GM18907 (cell line): ENCODE data around the gene UGP2.
A peak's percentile ranks its signal among the peaks of the same experiment; 100 is the strongest.
"Not testable (repeated sequence)": the region's sequence is repeated elsewhere in the genome, so short reads cannot be mapped to it uniquely, and the experiment has no call there.

Experiments used
- ATAC-seq: cut with Tn5 transposase; IDR thresholded peaks from one replicate; pipeline ENCODE4 v1.9.1; 2021; ENCODE audit warnings: mild to moderate bottlenecking, moderate library complexity; ENCODE audit not compliant: unreplicated experiment

UGP2 gene

DNA sequence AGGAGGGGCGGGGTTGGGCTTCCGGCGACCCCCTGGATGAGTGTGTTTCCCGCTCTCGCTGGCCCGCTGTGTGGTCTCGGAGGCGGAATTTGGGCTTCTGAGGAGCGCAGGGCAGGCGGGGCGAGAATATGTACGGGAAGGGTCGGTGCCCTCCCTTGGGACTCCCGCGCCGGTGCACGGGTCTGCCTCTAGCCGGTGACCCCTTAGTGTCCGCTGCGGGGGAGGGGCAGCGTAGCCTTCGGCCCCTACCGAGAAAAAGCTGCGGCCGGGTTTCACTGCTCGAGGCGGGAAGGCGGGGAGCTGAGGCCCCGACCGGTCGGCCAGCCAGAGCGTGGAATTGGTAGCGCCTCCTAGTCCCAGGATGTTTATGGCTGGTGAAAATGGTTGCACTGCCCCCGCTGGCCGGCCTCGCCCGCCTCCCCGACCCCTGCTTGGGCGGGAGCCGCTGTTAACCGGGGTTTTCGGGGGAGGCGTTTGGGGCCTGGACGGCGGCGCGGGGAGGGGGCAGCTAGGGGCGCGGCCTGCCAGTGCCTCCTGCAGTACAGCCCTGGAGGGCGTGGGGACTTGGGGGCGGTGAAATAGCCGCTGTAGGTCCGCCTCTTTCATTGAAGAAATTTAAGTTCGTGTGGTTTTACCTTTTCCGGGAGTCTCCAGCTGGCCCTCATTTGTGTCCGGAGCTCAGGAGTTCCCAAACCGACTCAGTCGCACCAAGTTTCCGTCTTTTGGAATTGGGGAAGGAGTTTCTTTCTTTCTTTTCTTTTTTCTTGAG is at the start of gene UGP2:
UGP2 (plus strand) TSS at position 643 of the 769 bp plus-strand sequence. CDS start 290 bp downstream, outside the sequence.
- peak; percentile 74 for ATAC-seq

DNA sequence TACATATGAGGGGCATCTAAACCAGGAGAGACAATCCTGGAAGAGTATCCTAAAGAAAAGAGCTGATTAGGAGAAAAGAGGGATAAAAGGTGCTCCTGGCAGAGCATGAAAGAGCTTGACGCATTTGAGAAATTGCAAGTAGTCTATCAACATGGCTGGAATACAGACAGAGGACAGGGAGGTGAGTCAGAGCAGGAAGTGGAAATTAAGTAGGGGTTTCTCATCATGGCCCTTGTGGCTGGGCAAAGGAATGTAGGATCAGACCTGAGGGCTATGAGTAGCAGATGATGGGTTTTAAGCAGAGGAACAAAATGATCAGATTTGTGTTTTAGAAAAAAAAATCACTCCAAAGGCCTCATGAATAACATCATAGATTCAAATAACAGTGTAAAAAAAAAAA is 49.2 kb upstream of the UGP2 start:
- ATAC-seq = no peak

DNA sequence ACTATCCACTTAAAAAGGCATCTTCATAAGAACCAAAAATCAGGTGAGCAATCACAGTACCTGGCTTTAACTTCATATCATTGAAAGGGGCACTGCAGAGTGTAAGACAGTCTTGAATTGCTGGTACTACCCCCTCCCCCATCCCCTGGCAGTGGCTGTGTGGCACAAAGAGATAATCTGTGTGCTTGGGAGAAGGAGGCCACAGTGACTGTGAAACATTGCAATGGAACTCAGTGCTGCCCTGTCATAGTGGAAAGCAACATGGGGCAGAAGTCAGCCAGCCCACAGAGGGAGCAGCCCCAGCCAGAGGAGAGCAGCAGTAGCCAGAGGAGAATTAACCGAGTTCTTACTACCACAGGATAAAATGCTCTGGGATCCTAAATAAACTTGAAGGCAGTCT is 45.3 kb upstream of the UGP2 start:
- ATAC-seq = no peak

- ATAC-seq = no peak
These were observed 44.9 kb upstream of the UGP2 start for GRCh38 chr2:63796796-63797195.

DNA sequence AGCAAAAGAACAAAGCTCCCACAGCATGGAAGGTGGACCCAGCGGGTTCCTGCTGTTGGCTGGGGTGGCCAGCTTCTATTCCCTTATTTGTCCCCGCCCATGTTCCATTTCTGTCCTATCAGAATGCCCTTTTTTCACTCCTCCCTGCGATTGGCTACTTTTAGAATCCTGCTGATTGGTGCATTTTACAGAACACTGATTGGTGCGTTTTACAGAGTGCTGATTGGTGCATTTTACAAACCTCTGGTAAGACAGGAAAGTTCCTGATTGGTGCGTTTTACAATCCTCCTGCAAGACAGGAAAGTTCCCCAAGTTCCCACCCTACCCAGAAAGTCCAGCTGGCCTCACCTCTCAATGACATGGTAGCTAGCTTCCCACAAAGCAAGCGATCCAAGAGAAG is 40.2 kb upstream of the UGP2 start:
- no peak for ATAC-seq

GRCh38 chr2:63805412-63805811 is 36.3 kb upstream of the UGP2 start:
- no peak for ATAC-seq

GRCh38 chr2:63808036-63808435 is 33.7 kb upstream of the UGP2 start:
- not testable (repeated sequence) for ATAC-seq

GRCh38 chr2:63808911-63809310 is 32.8 kb upstream of the UGP2 start:
- not testable (repeated sequence) for ATAC-seq

GRCh38 chr2:63811063-63811462 is 30.6 kb upstream of the UGP2 start:
- no peak for ATAC-seq

- ATAC-seq = not testable (repeated sequence)
These were observed 29.8 kb upstream of the UGP2 start for GRCh38 chr2:63811870-63812269.

GRCh38 chr2:63814114-63814513 is 27.6 kb upstream of the UGP2 start:
- ATAC-seq = no peak

DNA sequence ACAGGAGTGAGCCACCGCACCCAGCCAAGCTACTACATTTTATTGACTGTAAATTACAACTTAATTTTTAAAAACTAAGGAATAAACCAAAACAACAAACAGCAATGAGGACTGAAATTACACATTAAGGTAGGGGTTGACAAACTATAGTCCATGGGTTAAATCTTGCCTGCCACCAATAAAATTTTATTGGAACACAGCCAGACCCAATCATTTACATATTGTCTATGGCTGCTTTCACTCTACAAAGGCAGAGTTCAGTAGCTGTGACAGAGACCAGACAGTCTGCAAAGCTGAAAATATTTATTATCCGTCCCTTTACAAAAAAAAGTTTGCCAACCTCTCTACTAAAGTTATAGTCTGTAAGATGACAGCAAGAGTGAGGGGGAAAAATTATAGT is 24.3 kb upstream of the UGP2 start:
- no peak for ATAC-seq

DNA sequence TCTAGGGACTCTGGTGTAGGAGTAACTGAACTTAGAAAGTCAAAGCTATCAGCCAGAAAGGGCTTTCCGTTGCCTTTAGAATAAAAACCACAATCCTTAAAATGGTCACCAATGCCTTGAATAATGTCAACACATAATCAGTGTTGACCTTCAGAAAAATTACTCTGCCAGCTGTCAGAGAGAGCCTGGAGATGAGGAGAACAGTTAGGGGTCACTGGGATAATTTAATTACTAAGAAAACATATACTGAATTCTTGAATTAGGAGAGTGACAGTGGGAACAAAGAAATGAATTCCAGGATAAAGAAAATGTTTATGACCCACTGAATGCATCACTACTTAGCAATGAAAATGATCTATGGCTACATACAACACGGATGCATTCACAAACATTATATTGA is 23.4 kb upstream of the UGP2 start:
- ATAC-seq = no peak

- no peak for ATAC-seq
These were observed 22.4 kb upstream of the UGP2 start for GRCh38 chr2:63819256-63819655.

DNA sequence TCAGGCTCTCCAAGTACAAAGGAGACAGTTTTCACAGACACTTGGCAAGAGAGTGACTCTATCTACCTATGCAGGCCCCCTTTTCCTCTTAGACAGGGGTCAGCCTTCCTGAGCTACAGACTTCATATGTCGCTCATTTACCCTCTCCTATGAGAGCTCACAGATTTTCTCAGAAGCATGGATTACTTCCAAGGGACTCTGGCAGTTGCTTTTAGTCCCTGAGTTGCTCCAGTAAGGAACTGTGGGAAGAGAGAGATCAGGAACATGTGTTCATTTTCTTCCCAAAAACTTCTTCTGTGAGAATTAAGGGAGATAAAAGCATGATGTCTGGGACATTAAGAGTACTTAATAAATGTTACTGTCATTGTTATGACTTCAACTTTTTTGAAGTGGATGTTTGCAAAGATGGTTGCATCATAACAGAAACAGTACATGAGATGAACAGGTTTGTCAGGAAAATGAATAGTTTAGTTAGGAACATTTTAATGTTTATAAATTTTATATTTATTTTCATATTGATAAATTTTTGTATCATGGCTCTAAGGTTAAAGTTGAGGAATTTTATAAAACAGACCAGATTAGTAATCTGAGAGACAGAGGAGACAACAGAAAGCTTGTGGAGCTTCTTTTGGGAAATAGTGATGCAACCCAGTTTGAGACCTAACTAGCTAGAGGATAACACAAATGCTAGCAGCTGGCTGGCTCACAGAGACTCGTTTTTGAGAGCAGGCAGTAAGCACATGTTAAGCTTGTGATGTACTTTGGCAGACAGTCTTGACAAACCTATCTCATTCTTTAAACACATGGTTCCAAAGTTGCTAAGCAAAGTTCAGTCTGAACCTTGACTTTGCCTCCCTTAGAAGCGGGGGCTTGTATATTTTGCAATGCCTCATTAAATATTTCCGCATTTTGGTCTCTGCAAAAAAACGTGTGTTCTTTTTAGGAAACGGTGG is 21.7 kb upstream of the UGP2 start:
- no peak for ATAC-seq

GRCh38 chr2:63820969-63821368 is 20.7 kb upstream of the UGP2 start:
- no peak for ATAC-seq

DNA sequence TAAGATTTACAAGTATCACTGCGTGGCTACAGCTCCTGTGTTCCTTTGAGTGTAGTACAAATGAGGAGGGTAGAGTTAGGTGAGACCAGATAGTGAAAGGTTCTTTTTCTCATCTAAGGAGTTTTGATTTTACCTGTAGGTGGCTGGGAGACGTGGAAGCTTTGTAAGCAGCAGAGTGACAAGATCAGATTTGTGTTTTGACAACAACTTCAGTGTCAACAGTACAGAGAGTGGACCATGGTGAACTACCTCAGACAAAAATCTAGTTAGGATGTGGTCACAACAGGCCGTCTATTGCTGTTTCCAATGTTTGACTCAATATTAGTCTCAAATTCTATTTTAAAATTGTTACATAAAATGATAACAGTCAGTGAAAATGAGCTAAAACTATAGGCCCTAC is 20.3 kb upstream of the UGP2 start:
- no peak for ATAC-seq

DNA sequence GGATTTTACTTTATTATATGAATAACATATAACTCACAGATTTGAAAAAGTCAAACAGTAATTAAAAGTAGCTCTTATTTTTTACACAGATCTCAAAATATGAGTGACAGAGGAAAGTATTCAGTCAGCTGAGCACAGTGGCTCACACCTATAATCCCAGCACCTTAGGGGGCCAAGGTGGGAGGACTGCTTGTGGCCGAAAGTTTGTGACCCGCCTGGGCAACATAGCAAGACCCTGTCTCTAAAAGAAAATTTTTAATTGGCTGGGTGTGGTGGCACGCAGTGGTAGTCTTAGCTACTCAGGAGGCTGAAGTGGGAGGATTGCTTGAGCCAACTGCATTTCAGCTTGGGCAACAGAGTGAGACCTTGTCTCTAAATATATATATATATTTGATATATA is 19.2 kb upstream of the UGP2 start:
- no peak for ATAC-seq

DNA sequence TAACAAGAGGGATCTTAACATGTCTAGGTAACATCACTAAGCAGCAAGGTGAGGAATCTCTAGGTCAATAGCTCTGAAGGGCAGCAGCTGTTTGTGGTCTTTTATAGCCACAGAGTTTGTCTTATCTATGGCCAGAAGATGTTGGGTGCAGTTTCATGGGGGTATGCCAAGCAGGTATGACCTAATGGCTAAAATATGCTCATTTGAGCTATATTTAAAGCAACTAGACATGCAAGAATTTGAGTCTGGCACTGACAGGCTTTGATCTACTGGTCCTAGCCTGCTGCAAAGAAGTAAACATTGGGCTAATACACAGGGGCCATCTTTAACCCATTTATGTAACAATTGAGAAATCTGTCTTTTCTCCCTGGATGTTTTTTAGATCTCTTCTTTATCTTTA is 13.9 kb upstream of the UGP2 start:
- no peak for ATAC-seq

- no peak for ATAC-seq
These were observed 10.5 kb upstream of the UGP2 start for GRCh38 chr2:63831176-63831575.

DNA sequence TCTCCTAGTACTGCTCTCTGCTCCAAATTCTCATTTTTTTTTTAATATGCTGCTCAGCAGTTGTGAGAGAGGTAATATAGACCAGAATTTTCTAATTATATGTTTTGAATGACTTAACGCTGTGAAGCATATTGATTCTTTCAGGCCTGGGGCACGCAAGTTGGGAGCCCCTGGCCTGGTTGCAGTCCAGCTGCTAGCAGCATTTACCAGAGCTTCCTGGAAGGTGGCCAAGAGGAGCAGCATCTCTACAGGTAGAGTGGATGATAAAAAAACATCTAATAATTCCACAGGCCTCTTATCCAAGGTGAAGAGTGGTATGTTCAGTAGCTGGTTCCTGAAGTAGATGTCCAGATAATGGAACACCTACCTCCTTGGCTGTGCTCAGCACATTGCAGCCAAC is 7.3 kb upstream of the UGP2 start:
- ATAC-seq = no peak

- no peak for ATAC-seq
These were observed 4.6 kb upstream of the UGP2 start for GRCh38 chr2:63837036-63837594.
